Measurements from ENCODE around the gene KRTAP4-16. TPM values are rescaled to one million over a fixed set of nuclear protein-coding genes. Genes with fewer than 3 reads are reported as not detected.

The KRTAP4-16 gene
- total and polyA plus RNA-seq, 2 donors (not counting 3 experiments of a cell fraction or from before 2014, with no cell fraction given), result not detected

DNA sequence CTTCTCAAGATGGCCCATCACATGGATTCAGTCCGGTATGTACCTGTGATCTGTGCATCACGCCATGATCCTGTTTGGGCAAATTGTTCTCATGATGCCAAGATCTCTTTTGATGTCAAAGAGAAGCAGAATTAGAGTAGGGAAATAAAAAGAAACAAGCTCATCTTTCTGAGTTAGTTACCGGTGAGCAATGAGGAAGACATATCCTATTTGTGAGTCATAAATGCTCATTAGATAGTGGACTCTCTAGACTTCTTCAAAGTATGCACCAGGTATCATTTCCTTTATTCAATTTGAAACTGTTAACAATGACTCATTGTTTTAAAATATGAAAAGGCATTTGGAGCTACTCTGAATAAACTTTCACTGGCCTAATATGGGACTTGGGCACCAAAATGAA lies 30.0 kb upstream of the KRTAP4-16 start:
- H3K27ac ChIP-seq (ENCODE audit: insufficient read depth, low read depth, low read length), result no peak overlapping the region
- H3K79me2 ChIP-seq (ENCODE audit: control insufficient read depth, insufficient read depth, low read length), result no peaks in the 10 kb centered on the region
- no peaks in the 10 kb centered on the region for H3K9me3 ChIP-seq (replicated peaks; ENCODE audit: control insufficient read depth, insufficient read depth, low read length)
- H2AFZ ChIP-seq (ENCODE audit: low read depth, low read length), result no peak overlapping the region
- H3K4me3 ChIP-seq (replicated peaks in 1 of 3; ENCODE audit: insufficient read depth in 1 of 3, low read depth in 1 of 3, low read length in 3 of 3), result no peak overlapping the region
- H3K9ac ChIP-seq (replicated peaks; ENCODE audit: extremely low read depth, insufficient read depth, low read length), result no peak overlapping the region
- POLR2A ChIA-PET, result no interaction called here
- BruUV-seq (replicated peaks), result no TSS peak
- no peaks in the 10 kb centered on the region for H4K20me1 ChIP-seq (replicated peaks; ENCODE audit: control insufficient read depth, extremely low read depth, insufficient read depth, low read length)
- dilution Hi-C loops (cut with MboI; ENCODE audit: extremely low pct_ligation_motif_present, low sequenced_read_pairs) (no loop called here), intact Hi-C loops (cut with micrococcal nuclease) (no loop called here)
- DNase-seq (ENCODE audit: low read depth, low spot score) (no peak), FAIRE-seq (no peak)
- no peaks in the 10 kb centered on the region for H3K4me1 ChIP-seq (ENCODE audit: control insufficient read depth, extremely low read depth, insufficient read depth, low read length)
- no peak for TF ChIP-seq POLR2AphosphoS5 (IDR thresholded peaks at IDR 0.05; ENCODE audit: insufficient read depth, low read depth, low read length)
- peak; percentile 46 for TF ChIP-seq FOS (IDR thresholded peaks at IDR 0.05; ENCODE audit: borderline replicate concordance, insufficient read depth, low read length)
- no peak overlapping the region for H3K4me2 ChIP-seq (ENCODE audit: insufficient read depth, low read length)
- CTCF ChIA-PET, result no interaction called here
- H3K27me3 ChIP-seq (ENCODE audit: control insufficient read depth in 2 of 2, insufficient read depth in 2 of 2, low read length in 2 of 2), result peaks cover 0 to 3% of the 10 kb centered on the region in 2 experiments
- H3K9me1 ChIP-seq (replicated peaks; ENCODE audit: control insufficient read depth, extremely low read depth, insufficient read depth, low read length), result no peaks in the 10 kb centered on the region
- no peaks in the 10 kb centered on the region for H3K36me3 ChIP-seq (ENCODE audit: control insufficient read depth in 2 of 2, extremely low read depth in 1 of 2, insufficient read depth in 2 of 2, low read length in 2 of 2)

DNA sequence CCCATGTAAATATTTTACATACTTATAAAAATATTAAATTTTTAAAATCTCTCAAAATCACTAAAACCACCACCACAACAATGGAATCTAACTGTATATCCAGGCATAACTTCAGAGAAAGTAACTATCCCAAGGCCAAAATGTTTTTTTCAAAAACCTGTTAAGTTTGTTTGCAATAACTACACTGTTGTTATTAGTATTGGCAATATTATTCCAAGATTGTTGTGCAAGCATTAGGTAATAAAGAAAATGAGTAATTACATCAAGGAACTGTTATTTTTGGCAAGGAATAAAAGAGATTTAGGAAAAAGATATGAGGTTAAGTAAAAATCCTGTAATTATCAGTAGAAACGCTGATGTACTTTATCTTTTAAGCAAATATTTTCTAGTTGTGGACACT lies 25.4 kb upstream of the KRTAP4-16 start:
- Histone ChIP-seq H3K36me3 (ENCODE audit: control insufficient read depth in 2 of 2, extremely low read depth in 1 of 2, insufficient read depth in 2 of 2, low read length in 2 of 2) (no peaks in the 10 kb centered on the region), H3K79me2 (ENCODE audit: control insufficient read depth, insufficient read depth, low read length) (no peaks in the 10 kb centered on the region), H3K27ac (ENCODE audit: insufficient read depth, low read depth, low read length) (no peak overlapping the region), H4K20me1 (replicated peaks; ENCODE audit: control insufficient read depth, extremely low read depth, insufficient read depth, low read length) (no peaks in the 10 kb centered on the region), H3K4me1 (ENCODE audit: control insufficient read depth, extremely low read depth, insufficient read depth, low read length) (no peaks in the 10 kb centered on the region), H3K9me1 (replicated peaks; ENCODE audit: control insufficient read depth, extremely low read depth, insufficient read depth, low read length) (no peaks in the 10 kb centered on the region), H2AFZ (ENCODE audit: low read depth, low read length) (no peak overlapping the region), H3K9me3 (replicated peaks; ENCODE audit: control insufficient read depth, insufficient read depth, low read length) (no peaks in the 10 kb centered on the region), H3K27me3 (ENCODE audit: control insufficient read depth in 2 of 2, insufficient read depth in 2 of 2, low read length in 2 of 2) (peaks cover 0 to 3% of the 10 kb centered on the region in 2 experiments), H3K4me3 (replicated peaks in 1 of 3; ENCODE audit: insufficient read depth in 1 of 3, low read depth in 1 of 3, low read length in 3 of 3) (no peak overlapping the region), H3K9ac (replicated peaks; ENCODE audit: extremely low read depth, insufficient read depth, low read length) (no peak overlapping the region), H3K4me2 (ENCODE audit: insufficient read depth, low read length) (no peak overlapping the region)
- TF ChIP-seq GATA2 (IDR thresholded peaks at IDR 0.05; ENCODE audit: insufficient read depth, insufficient read length, low read depth, low read length) (no peak), EZH2 (IDR thresholded peaks at IDR 0.05; ENCODE audit: borderline replicate concordance, low read depth, low read length, severe bottlenecking) (no peak), POLR2A (IDR thresholded peaks at IDR 0.05; ENCODE audit: low read depth, low read length) (no peak), FOS (IDR thresholded peaks at IDR 0.05; ENCODE audit: borderline replicate concordance, insufficient read depth, low read length) (no peak), MYC (IDR thresholded peaks at IDR 0.05; ENCODE audit: low read depth, low read length) (no peak), POLR2AphosphoS5 (IDR thresholded peaks at IDR 0.05; ENCODE audit: insufficient read depth, low read depth, low read length) (no peak), JUN (IDR thresholded peaks at IDR 0.05; ENCODE audit: borderline replicate concordance, insufficient read depth, insufficient read length, low read depth) (no peak)
- TF ChIP-seq, protein P1, sequence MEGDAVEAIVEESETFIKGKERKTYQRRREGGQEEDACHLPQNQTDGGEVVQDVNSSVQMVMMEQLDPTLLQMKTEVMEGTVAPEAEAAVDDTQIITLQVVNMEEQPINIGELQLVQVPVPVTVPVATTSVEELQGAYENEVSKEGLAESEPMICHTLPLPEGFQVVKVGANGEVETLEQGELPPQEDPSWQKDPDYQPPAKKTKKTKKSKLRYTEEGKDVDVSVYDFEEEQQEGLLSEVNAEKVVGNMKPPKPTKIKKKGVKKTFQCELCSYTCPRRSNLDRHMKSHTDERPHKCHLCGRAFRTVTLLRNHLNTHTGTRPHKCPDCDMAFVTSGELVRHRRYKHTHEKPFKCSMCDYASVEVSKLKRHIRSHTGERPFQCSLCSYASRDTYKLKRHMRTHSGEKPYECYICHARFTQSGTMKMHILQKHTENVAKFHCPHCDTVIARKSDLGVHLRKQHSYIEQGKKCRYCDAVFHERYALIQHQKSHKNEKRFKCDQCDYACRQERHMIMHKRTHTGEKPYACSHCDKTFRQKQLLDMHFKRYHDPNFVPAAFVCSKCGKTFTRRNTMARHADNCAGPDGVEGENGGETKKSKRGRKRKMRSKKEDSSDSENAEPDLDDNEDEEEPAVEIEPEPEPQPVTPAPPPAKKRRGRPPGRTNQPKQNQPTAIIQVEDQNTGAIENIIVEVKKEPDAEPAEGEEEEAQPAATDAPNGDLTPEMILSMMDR (IDR thresholded peaks at IDR 0.05; ENCODE audit: extremely low read depth in 1 of 2, insufficient read depth in 1 of 2, low read depth in 1 of 2, low read length in 2 of 2), result no peak
- TF ChIP-seq, protein P2, sequence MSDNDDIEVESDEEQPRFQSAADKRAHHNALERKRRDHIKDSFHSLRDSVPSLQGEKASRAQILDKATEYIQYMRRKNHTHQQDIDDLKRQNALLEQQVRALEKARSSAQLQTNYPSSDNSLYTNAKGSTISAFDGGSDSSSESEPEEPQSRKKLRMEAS (IDR thresholded peaks at IDR 0.05; ENCODE audit: insufficient read depth, insufficient read length), result no peak
- intact Hi-C loops (cut with micrococcal nuclease) (no loop called here), dilution Hi-C loops (cut with MboI; ENCODE audit: extremely low pct_ligation_motif_present, low sequenced_read_pairs) (no loop called here)
- CTCF ChIA-PET, result no interaction called here
- BruUV-seq (replicated peaks), result no TSS peak
- POLR2A ChIA-PET, result no interaction called here
- DNase-seq (ENCODE audit: low read depth, low spot score) (no peak), FAIRE-seq (no peak)
